Activated naive CD4-positive, alpha-beta T cell treated with anti-CD3 and anti-CD28 coated beads, Interleukin-2, amount 10 ng/mL, durations not matched to agents 5 hours and 36 hours (primary cell): ENCODE data around the gene ARHGAP22. TPM values are rescaled to one million over a fixed set of nuclear protein-coding genes. Genes with fewer than 3 reads are reported as not detected.

Experiments used
- total RNA-seq, 2 experiments: library from RNA; stranded (reverse); gene quantifications; one replicate each; pipeline ENCODE4 v1.2.3, GENCODE V29; 2021

The ARHGAP22 gene
- not detected for total RNA-seq

GRCh38 chr10:48604991-48605508, at the start of gene ARHGAP22:
TSS of gene ARHGAP22 (minus strand) at chr10:48605073. CDS start at chr10:48604796, 277 bp downstream.

Other genes starting within 250 kb of the ARHGAP22 start
- 1 to 10 TPM; 2.9 to 5.6 TPM for gene WDFY4, start 79.8 kb upstream of the ARHGAP22 start, total RNA-seq